ENCODE measurements around the gene SLC25A22.

SLC25A22 gene

DNA sequence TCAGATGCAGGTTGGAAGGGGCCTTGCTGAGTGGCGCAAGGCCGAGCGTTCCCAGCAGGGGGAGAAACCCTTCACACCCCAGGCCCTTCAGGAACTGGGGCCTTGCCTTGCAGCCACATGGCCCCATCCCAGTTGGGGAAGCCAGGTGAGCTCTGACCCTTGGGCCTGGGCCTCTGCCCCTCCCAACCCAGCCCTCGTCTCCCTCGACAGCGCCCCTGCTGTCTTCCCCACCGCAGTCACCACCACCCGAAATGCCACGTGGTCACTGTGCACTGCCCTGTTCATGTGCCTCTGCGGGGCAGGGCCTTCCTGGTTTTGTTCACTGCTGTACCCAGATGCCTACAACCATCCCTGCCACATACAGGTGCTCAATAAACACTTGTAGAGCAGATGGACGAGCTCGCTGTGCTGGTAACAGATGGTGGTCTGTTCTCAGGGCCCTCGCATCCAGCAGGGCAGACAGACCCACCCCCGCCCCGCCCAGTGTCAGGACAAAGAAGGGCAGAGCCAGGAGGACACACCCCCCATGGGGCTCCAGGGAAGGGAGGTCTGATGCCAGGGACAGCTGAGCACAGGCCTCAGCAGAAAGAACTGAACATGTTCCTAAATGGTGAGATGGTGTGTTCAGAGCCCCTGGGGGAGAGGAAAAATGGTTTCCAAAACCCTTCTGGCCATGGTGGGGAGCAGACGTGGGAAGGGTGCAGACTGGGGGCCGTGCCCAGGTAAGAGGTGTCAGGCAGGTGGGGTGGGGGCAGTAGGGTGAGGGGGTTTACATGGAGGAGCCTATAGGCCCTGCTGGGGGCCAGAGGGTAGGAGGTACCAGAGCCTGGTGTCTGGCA is 40.6 kb upstream of the SLC25A22 start:
- peaks cover 15% of the 10 kb centered on the region for H3K4me1 Mint-ChIP-seq
- peaks cover 2% of the 10 kb centered on the region for H3K27me3 Mint-ChIP-seq
- DNase-seq (ENCODE audit: low spot score in 2 of 2) = no peak
- no peaks in the 10 kb centered on the region for H3K9me3 Mint-ChIP-seq
- ATAC-seq (ENCODE audit: low read depth) = no peak
- H3K4me3 Mint-ChIP-seq = no peak overlapping the region
- H3K36me3 Mint-ChIP-seq = peaks cover 2% of the 10 kb centered on the region
- no peak overlapping the region for H3K27ac Mint-ChIP-seq

- DNase-seq (ENCODE audit: low spot score in 2 of 2) (no peak), ATAC-seq (ENCODE audit: low read depth) (no peak)
- Mint-ChIP-seq H3K4me1 (peaks cover 13% of the 10 kb centered on the region), H3K4me3 (no peak overlapping the region), H3K9me3 (no peaks in the 10 kb centered on the region), H3K36me3 (peaks cover 2% of the 10 kb centered on the region), H3K27me3 (no peaks in the 10 kb centered on the region), H3K27ac (no peak overlapping the region)
Observed at GRCh38 chr11:837990-838307, 39.9 kb upstream of the SLC25A22 start.

- no peak for ATAC-seq (ENCODE audit: low read depth)
- H3K4me1 Mint-ChIP-seq = peaks cover 13% of the 10 kb centered on the region
Observed at GRCh38 chr11:837189-837989, 39.3 kb upstream of the SLC25A22 start.

GRCh38 chr11:836700-837099 is 38.6 kb upstream of the SLC25A22 start:
- ATAC-seq (ENCODE audit: low read depth) = no peak
- Mint-ChIP-seq H3K27ac (no peak overlapping the region), H3K9me3 (no peaks in the 10 kb centered on the region), H3K4me3 (no peak overlapping the region), H3K4me1 (peaks cover 18% of the 10 kb centered on the region), H3K36me3 (peaks cover 2% of the 10 kb centered on the region), H3K27me3 (no peaks in the 10 kb centered on the region)
- no peak for DNase-seq (ENCODE audit: low spot score in 2 of 2)

More at GRCh38 chr11:837189-837989, 39.3 kb upstream of the SLC25A22 start:
- Mint-ChIP-seq H3K4me3 (no peak overlapping the region), H3K36me3 (peaks cover 2% of the 10 kb centered on the region), H3K27me3 (no peaks in the 10 kb centered on the region), H3K9me3 (no peaks in the 10 kb centered on the region), H3K27ac (no peak overlapping the region)
- DNase-seq (ENCODE audit: low spot score in 2 of 2) = no peak

DNA sequence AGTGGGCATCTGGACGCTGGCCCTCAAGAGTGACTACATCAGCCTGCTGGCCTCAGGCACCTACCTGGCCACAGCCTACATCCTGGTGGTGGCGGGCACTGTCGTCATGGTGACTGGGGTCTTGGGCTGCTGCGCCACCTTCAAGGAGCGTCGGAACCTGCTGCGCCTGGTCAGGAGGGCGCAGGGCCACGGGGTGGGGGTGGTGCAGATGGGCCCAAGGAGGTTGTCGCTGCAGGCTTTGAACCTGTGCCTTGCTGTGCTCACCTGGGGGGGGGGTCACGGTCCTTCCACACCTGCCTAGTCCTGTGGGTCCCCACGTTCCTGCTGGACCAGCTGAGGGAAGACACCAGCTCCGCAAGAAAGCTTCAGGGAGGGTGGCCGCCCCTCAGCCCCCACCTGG is 38.2 kb upstream of the SLC25A22 start:
- ATAC-seq (ENCODE audit: low read depth) = no peak
- peaks cover 2% of the 10 kb centered on the region for H3K36me3 Mint-ChIP-seq
- H3K4me3 Mint-ChIP-seq = no peak overlapping the region
- no peak overlapping the region for H3K27ac Mint-ChIP-seq
- H3K9me3 Mint-ChIP-seq = no peaks in the 10 kb centered on the region
- no peaks in the 10 kb centered on the region for H3K27me3 Mint-ChIP-seq
- DNase-seq (ENCODE audit: low spot score in 2 of 2) = no peak
- H3K4me1 Mint-ChIP-seq = peaks cover 19% of the 10 kb centered on the region

- H3K4me1 Mint-ChIP-seq = peaks cover 13% of the 10 kb centered on the region
- H3K9me3 Mint-ChIP-seq = no peaks in the 10 kb centered on the region
- H3K27me3 Mint-ChIP-seq = no peaks in the 10 kb centered on the region
- H3K4me3 Mint-ChIP-seq = no peak overlapping the region
- peaks cover 2% of the 10 kb centered on the region for H3K36me3 Mint-ChIP-seq
- H3K27ac Mint-ChIP-seq = no peak overlapping the region
- no peak for ATAC-seq (ENCODE audit: low read depth)
- no peak for DNase-seq (ENCODE audit: low spot score in 2 of 2)
Observed at GRCh38 chr11:834371-835316, 36.6 kb upstream of the SLC25A22 start.

- peak overlapping the region; percentile 71 for H3K4me3 Mint-ChIP-seq
- peaks cover 20% of the 10 kb centered on the region for H3K4me1 Mint-ChIP-seq
- DNase-seq (ENCODE audit: low spot score in 2 of 2) (no peak), ATAC-seq (ENCODE audit: low read depth) (no peak)
- no peaks in the 10 kb centered on the region for H3K9me3 Mint-ChIP-seq
- peaks cover 2% of the 10 kb centered on the region for H3K36me3 Mint-ChIP-seq
- no peaks in the 10 kb centered on the region for H3K27me3 Mint-ChIP-seq
- H3K27ac Mint-ChIP-seq = no peak overlapping the region
Observed at GRCh38 chr11:833849-834311, 35.8 kb upstream of the SLC25A22 start.

- Mint-ChIP-seq H3K27ac (no peak overlapping the region), H3K4me1 (peaks cover 25% of the 10 kb centered on the region), H3K4me3 (no peak overlapping the region), H3K27me3 (no peaks in the 10 kb centered on the region), H3K9me3 (no peaks in the 10 kb centered on the region), H3K36me3 (no peaks in the 10 kb centered on the region)
- DNase-seq (ENCODE audit: low spot score in 2 of 2) (no peak), ATAC-seq (ENCODE audit: low read depth) (peak; percentile 33)
Observed at GRCh38 chr11:833114-833791, 35.2 kb upstream of the SLC25A22 start.

DNA sequence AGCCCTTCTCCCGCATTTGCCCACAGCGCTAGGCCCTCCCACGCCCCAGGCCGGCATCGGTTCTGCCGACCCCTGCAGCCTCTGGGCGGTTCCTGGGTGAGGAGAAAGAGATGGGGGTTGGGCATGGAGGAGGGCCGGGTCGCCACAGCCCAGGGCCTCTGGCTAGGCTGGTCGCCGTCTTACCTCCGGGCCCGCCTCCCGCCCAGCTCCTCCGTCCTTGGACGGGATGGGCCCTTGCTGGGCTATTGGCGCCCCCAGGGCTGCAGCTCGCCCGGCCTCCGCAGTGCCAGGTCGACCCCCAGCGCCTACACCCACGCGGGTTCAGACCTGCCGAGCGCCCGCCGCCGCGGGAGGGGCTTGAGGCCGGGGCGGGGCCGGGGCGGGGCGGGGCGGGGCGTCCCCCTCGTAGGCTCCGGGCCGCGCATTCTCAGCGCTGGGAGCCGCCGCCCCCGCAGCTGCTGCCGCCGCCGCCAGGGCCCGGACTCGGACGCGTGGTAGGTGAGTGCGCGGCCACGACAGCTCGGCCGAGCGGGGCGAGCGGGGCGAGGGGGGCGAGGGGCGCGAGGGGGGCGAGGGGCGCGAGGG is 34.5 kb upstream of the SLC25A22 start, which contains the start of gene CD151:
Gene CD151, plus strand, starts transcription at position 424 of the 585 bp plus-strand sequence. CDS start 3,118 bp downstream, outside the sequence.
- Mint-ChIP-seq H3K36me3 (no peaks in the 10 kb centered on the region), H3K9me3 (no peaks in the 10 kb centered on the region), H3K4me1 (peaks cover 31% of the 10 kb centered on the region), H3K27me3 (no peaks in the 10 kb centered on the region), H3K27ac (no peak within 1 kb of the TSS), H3K4me3 (peak within 1 kb of the TSS; percentile 71)
- DNase-seq (ENCODE audit: low spot score in 2 of 2) (no peak), ATAC-seq (ENCODE audit: low read depth) (peak; percentile 54)

- ATAC-seq (ENCODE audit: low read depth) = no peak
- no peaks in the 10 kb centered on the region for H3K27me3 Mint-ChIP-seq
- no peaks in the 10 kb centered on the region for H3K36me3 Mint-ChIP-seq
- H3K9me3 Mint-ChIP-seq = no peaks in the 10 kb centered on the region
- H3K4me3 Mint-ChIP-seq = peak overlapping the region; percentile 62
- H3K27ac Mint-ChIP-seq = no peak overlapping the region
- DNase-seq (ENCODE audit: low spot score in 2 of 2) = no peak
- H3K4me1 Mint-ChIP-seq = peaks cover 33% of the 10 kb centered on the region
Observed at GRCh38 chr11:831961-832528, 34.0 kb upstream of the SLC25A22 start.

DNA sequence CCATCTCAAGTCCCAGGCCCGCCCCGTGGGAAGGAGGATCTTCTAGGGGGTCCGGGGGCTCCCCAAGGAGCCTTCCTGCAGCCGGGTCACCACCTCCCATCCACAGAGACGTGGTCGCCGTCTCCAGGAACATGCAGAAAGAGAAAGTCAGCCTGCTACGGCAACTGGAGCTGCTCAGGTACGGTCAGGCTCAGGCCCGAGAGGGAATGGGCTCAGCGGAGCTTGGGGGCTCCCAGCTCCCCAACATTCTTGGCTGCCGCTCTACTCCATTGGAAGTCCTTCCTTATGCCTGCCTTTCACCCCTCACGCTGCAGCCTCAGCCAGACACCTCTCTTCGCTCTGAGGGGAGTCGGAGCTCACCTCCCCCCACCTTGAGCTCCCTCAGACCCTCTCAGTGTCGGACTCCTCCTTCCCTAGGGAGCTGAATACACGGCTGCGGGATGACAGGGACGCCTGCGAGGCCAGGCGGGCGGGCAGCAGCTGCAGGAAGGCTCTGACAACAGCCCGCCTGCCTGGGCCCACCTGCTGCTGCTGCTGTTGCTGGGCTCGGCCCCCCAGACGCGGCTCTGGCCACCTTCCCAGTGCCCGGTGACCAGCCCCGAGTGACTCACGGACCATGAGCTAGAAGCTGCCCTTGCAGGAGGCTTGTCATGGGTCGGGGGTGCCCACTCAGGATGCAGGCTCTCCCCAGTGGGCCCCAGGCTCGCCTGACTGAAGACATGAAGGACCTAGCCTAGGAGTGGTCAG is 33.2 kb upstream of the SLC25A22 start:
- Mint-ChIP-seq H3K27ac (no peak overlapping the region), H3K27me3 (no peaks in the 10 kb centered on the region), H3K4me3 (peak overlapping the region; percentile 55), H3K9me3 (no peaks in the 10 kb centered on the region), H3K4me1 (peaks cover 33% of the 10 kb centered on the region), H3K36me3 (no peaks in the 10 kb centered on the region)
- no peak for DNase-seq (ENCODE audit: low spot score in 2 of 2)
- ATAC-seq (ENCODE audit: low read depth) = no peak
